Glomerular visceral epithelial cell (primary cell): Measurements from ENCODE around the gene C2CD4B.

ENCODE experiments used
- DNase-seq: peaks from one replicate; pipeline ENCODE4 v3.0.0-alpha.2; 2016; ENCODE audit errors: extremely low spot score

The C2CD4B gene

DNA sequence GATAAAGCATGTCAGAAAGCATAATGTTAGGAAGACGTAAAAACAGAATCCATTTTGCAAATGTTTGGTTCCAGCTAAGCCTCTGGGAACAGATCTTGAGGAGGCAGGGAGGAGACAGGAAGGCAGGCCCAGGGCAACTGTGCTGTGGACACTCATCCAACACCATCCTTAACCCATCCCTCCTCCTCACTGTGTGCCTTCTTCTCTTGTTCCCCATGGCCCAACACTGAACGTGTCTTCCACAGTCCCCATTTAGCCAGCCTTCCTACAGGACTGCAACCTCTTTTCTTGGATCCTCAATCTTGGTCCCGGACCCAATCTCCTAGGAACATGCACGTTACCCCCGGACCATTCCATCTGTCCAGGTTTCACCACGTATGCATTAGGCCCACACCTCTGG lies 15.4 kb downstream of the C2CD4B start:
- DNase-seq = no peak

DNA sequence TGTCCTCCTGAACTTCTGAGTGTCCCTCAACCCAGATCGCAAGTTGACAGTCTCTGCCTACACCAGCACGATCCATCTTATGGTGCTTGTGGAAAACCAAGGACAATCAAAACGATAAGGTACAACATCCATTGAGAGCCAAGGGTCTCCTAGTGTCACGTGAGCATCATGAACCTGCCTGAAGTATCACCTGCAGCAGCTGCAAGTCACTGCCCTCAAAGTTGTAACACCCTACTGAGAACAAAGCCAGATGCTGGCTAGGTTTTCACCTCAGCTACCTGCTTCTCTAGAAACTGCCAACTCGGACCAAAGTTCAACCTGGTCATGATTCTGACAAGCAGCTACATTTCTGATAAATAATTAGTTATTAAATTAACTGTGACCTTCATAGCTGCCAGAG lies 17.5 kb downstream of the C2CD4B start:
- DNase-seq = no peak

DNA sequence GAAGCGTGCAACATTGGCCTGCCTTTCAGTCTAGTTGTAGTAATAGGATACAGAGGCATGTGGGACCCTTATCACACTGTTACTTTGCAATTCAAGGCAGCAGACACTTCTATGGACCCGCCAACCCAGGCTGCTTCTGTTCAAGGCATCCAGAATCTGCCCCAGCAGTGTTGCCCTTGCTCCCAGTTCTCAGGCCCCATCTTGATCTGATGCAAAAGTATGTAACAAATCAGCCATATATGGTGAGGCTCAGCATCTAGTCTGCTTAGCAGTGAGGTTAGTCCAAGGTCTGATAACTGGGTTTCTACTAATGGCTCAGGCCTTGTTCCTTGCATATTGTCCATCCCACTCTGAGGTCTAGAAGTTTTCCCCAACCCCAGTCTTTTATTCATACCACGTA lies 17.9 kb downstream of the C2CD4B start:
- DNase-seq = no peak

DNA sequence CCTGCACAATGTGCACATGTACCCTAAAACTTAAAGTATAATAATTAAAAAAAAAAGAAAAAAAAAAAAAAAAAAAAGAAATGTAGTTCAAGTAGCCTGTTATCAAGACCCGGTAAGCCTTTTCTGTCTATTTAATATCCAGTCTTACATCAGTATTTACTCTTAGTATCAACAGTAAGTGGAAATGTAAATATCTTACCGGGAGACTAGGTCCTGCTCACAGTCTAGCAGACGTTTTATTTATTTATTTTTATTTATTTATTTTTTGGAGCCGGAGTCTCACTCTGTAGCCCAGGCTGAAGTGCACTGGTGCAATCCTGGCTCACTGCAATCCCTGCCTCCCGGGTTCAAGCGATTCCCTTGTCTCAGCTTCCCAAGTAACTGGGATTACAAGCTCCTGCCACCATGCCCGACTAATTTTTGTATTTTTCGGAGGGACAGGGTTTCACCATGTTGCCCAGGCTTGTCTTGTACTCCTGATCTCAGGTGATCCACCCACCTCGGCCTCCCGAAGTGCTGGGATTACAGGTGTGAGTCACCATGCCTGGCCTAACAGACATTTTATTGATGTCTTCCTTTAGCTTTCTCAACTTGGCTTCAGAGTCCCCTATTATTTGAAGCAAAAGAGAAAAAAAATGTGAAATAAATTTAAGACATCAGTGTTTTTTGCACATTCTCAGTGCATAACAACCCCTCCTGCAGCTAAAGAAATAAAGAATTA lies 19.9 kb downstream of the C2CD4B start:
- no peak for DNase-seq

GRCh38 chr15:62142736-62143135 lies 22.3 kb downstream of the C2CD4B start:
- no peak for DNase-seq

DNA sequence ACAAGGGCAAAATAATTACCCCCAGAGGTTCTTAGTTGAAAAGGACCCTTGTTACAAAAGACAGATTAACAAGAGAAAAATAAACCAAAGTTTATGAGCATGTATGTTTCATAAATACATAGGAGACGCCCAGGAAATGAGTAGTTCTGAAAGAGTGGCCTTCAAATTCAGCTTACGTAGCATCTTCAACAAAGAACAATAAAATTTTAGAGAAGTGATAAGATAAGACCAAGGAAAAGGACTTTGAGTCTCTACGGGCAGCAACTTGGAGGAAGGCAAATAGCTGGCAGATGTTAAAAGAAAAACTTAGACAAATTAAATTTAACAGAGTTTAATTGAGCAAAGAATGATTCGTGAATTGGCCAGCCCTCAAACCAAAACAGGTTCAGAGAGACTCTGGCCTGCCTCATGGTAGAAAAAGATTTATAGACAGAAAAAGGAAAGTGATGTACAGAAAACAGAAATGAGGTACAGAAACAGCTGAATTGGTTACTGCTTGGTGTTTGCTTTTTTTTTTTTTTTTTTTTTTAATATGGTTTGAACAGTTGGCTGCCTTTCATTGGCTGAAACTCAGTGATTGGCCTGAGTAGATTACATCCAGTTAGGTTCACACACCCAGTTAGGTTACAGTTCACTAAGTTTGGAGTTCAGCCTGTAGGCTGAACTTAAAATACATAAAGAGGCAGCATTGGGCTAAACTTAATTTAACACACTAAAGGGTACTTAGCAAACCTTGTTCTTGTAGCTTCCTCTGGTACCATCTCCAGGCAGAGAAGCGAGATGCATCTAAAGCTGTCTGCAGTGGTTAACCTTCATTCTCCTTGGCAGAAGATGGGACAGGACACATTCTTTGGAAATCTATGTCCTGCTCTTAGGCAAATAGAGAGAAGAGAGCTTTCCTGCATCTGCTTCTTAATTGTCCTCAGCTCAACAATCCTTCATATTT lies 23.2 kb downstream of the C2CD4B start:
- DNase-seq = no peak

GRCh38 chr15:62141200-62141599 lies 23.9 kb downstream of the C2CD4B start:
- no peak for DNase-seq

DNA sequence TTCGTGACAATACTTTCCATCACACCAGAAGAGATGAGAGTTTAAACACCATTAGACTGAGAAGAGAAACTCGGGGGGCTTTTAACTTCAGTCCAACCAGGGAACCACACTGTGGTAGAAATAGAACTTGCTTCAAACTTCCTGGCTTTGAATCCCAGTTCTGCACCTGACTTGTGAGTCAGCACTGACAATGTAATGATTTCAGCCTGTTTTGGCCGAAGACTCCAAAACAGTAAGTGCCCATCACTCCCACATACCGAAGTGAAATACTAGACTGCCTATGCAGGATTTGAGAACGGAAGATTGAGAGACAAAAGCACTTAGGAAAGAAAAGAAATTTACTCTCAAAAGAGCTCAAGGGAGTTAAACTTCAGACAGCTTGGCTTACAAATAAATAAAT lies 27.0 kb downstream of the C2CD4B start:
- peak; percentile 55 for DNase-seq

- no peak for DNase-seq
Measured at GRCh38 chr15:62136911-62137865, 27.9 kb downstream of the C2CD4B start.

- DNase-seq = peak; percentile 41
Measured at GRCh38 chr15:62135532-62136134, 29.5 kb downstream of the C2CD4B start.

DNA sequence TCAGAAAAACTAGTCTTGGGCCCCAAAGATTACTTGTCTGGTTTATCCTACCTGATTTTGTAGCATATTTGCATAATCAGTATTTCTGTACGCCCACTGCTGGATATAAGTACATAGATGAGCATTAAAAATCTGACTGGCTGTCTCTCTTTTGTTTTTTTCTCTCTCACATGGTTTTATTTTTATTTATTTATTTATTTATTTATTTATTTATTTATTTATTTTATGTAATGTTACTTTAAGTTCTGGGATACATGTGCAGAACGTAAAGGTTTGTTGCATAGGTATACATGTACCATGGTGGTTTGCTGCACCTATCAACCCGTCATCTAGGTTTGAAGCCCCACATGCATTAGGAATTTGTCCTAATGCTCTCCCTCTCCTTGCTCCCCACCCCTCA lies 31.9 kb downstream of the C2CD4B start:
- no peak for DNase-seq

GRCh38 chr15:62128916-62129315 lies 36.2 kb downstream of the C2CD4B start:
- DNase-seq = no peak

- no peak for DNase-seq
Measured at GRCh38 chr15:62126364-62126763, 38.7 kb downstream of the C2CD4B start.

DNA sequence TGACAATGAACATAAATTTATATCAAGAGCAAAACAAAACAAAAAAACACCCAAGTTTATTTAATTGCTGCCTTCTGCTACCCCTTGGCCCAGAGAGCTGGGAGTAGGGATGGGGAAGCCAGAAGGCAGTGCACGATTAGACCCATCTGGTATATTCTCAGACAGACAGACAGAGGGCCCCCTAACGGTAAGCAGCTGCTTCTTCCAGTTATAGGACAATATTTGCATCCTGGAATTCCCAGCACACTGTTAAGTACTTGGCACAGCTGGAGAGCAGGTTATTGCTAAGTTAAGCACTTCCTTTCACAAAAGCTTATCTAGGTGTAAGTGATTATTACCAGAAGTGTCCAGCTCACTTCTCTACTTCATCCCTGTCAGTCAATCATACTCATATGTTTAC lies 39.3 kb downstream of the C2CD4B start:
- peak; percentile 56 for DNase-seq

- DNase-seq = no peak
Measured at GRCh38 chr15:62124973-62125303, 40.1 kb downstream of the C2CD4B start.

- DNase-seq = no peak
Measured at GRCh38 chr15:62124176-62124972, 40.7 kb downstream of the C2CD4B start.

DNA sequence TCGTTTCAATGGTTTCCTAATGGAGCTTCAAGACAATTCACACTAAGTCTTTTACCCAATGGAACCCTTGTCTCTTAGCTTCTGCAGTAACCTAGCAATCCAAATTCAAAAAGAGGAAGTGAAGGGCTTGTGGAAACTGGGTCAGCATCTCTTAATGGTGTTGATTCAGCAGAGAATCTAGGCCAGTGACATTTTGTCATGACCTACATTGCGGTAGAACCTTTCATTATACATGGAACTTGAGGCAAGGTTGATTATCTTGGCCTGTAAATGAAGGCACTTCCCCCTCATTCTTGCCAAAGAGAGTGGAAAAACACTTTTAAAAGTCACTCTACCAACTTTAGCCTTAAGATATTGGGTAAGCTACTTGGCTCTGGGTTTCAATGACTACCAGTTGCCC lies 42.8 kb downstream of the C2CD4B start:
- DNase-seq = no peak

- DNase-seq = no peak
Measured at GRCh38 chr15:62121273-62122015, 43.6 kb downstream of the C2CD4B start.

DNA sequence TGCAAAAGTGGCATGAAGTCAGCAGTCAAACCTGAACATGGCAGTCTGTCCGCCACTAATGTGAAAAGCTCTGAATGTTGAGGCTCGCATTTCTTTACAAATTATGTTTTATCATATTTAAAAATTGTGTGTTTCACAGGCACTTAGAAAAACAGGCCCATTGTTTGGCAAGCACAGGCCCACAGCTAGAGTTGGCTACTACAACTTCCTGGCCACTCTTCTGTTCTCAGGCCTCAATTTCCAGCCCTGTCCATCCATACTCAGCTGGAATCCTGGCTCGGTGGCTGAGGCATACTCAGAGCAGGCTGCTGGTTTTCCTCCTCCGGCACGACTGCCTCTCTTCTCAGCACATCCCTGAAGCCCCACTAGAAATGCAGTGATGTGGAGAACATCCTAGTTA lies 44.3 kb downstream of the C2CD4B start:
- DNase-seq = no peak

DNA sequence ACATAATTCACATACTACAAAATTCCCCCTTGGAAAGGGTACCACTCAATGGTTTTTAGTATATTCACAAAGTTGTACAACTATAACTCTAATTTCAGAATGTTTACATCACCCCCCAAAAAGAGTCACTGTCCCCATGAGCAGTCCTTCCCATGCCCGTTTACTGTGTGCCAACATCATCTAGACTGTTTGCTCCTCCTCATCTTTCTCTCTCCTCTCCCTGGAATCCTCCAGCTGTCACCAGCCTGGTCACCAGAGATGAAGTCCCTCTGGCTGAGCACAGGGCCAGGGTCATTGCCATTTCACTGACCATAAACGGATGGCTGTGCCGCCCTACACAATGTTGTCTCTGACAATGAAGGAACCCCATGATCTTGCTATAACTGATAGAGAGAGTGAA lies 45.2 kb downstream of the C2CD4B start:
- no peak for DNase-seq
